ENCODE results near the gene NUCB1.
"Not testable (repeated sequence)": the region's sequence is repeated elsewhere in the genome, so short reads cannot be mapped to it uniquely, and the experiment has no call there.

NUCB1 gene

GRCh38 chr19:48899781-48900476 is at the start of gene NUCB1:
TSS of gene NUCB1 (plus strand) at chr19:48900312. CDS start at chr19:48900797, 485 bp downstream.
- peak; percentile 98 to 99 for DNase-seq (ENCODE audit: low read depth in 2 of 2)

- no peak for DNase-seq (ENCODE audit: low read depth in 2 of 2)
Observed at GRCh38 chr19:48852292-48852691, 47.8 kb upstream of the NUCB1 start.

- no peak for DNase-seq (ENCODE audit: low read depth in 2 of 2)
Observed at GRCh38 chr19:48853483-48853882, 46.6 kb upstream of the NUCB1 start.

GRCh38 chr19:48854103-48854502 is 46.0 kb upstream of the NUCB1 start:
- DNase-seq (ENCODE audit: low read depth in 2 of 2): no peak

GRCh38 chr19:48856921-48857320 is 43.2 kb upstream of the NUCB1 start:
- DNase-seq (ENCODE audit: low read depth in 2 of 2): no peak

GRCh38 chr19:48858984-48859710 is 41.0 kb upstream of the NUCB1 start:
- DNase-seq (ENCODE audit: low read depth in 2 of 2): peak; percentile 67 to 79

- no peak for DNase-seq (ENCODE audit: low read depth in 2 of 2)
Observed at GRCh38 chr19:48859711-48860572, 40.2 kb upstream of the NUCB1 start.

- DNase-seq (ENCODE audit: low read depth in 2 of 2): no peak
Observed at GRCh38 chr19:48861313-48861712, 38.8 kb upstream of the NUCB1 start.

- no peak for DNase-seq (ENCODE audit: low read depth in 2 of 2)
Observed at GRCh38 chr19:48862827-48863226, 37.3 kb upstream of the NUCB1 start.

- no peak for DNase-seq (ENCODE audit: low read depth in 2 of 2)
Observed at GRCh38 chr19:48866692-48867091, 33.4 kb upstream of the NUCB1 start.

GRCh38 chr19:48867123-48867745 is 32.9 kb upstream of the NUCB1 start:
- DNase-seq (ENCODE audit: low read depth in 2 of 2): no peak

- no peak for DNase-seq (ENCODE audit: low read depth in 2 of 2)
Observed at GRCh38 chr19:48867746-48868113, 32.4 kb upstream of the NUCB1 start.

- no peak for DNase-seq (ENCODE audit: low read depth in 2 of 2)
Observed at GRCh38 chr19:48868114-48868886, 31.8 kb upstream of the NUCB1 start, which contains the start of gene PLEKHA4. TSS of gene PLEKHA4 (minus strand) at chr19:48868617. CDS start at chr19:48867620, 997 bp downstream.

GRCh38 chr19:48870048-48870447 is 30.1 kb upstream of the NUCB1 start:
- DNase-seq (ENCODE audit: low read depth in 2 of 2): no peak

GRCh38 chr19:48871471-48872181 is 28.5 kb upstream of the NUCB1 start:
- not testable (repeated sequence) for DNase-seq (ENCODE audit: low read depth in 2 of 2)

- DNase-seq (ENCODE audit: low read depth in 2 of 2): peak; percentile 94 to 99
Observed at GRCh38 chr19:48872182-48872883, 27.8 kb upstream of the NUCB1 start, which contains the start of gene PPP1R15A. TSS of gene PPP1R15A (plus strand) at chr19:48872421. CDS start at chr19:48873234, 813 bp downstream.

GRCh38 chr19:48872884-48873475 is 27.1 kb upstream of the NUCB1 start:
- DNase-seq (ENCODE audit: low read depth in 2 of 2): peak; percentile 51 to 58

GRCh38 chr19:48873476-48874302 is 26.4 kb upstream of the NUCB1 start:
- DNase-seq (ENCODE audit: low read depth in 2 of 2): no peak
